ENCODE data around the gene ZNF264.
"Not testable (repeated sequence)": the region's sequence is repeated elsewhere in the genome, so short reads cannot be mapped to it uniquely, and the experiment has no call there.

Gene ZNF264

DNA sequence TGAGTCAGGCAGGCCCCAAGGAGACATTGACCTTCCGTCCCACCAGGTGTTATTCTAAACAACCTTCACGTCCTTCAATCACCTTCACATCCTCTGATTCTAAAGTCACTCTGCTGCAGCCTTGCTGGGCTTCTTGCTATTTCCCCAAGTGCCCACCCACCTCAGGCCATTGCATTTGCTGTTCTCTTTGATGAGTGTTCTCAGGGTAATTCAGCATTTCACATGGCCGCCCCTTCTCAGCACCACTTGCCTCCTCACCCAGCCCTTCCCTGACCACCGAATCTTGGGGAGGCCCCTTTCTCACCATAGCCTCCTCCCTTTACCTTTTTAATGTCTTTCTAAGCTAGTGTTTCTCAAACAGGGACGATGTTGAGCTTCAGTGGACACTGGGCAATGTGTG lies 53.8 kb downstream of the ZNF264 start:
- no peak for DNase-seq (ENCODE audit: low read depth in 2 of 2)

DNA sequence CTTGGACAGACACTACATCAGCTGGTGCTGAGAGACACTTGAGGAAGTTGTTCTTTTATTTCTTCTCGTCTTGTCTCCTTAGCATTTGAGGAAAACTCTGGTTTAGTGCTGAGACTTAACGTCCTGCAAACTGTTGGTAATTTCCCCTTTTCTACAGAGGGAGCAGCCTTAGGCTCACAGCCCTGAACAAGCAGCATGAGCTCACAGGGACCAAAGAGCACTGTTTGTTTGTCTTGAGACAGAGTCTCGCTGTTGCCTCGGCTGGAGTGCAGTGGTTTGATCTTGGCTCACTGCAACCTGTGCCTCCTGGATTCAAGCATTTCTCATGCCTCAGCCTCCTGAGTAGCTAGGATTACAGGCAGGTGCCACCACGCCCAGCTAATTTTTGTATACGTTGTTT lies 54.7 kb downstream of the ZNF264 start:
- no peak for DNase-seq (ENCODE audit: low read depth in 2 of 2)

GRCh38 chr19:57248646-57249045 lies 57.3 kb downstream of the ZNF264 start:
- no peak for DNase-seq (ENCODE audit: low read depth in 2 of 2)

DNA sequence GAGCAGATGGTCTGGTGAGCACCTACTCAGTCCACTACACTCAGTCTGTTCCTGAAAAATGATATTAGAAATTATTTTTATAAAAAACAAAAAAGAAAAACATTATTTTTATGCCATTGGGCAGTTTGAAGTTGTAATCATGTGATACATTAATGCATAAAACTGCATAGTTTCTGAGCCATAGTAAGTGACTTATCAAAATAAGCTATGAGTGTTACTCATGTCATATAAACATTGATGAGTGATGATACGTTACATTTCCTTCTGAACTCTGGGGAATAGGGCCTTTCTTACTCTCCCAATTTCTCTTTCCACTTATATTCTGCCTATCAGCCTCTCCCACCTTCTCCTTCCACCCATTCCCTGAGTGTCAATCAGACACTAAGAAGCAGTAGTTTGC lies 58.0 kb downstream of the ZNF264 start:
- no peak for DNase-seq (ENCODE audit: low read depth in 2 of 2)

DNA sequence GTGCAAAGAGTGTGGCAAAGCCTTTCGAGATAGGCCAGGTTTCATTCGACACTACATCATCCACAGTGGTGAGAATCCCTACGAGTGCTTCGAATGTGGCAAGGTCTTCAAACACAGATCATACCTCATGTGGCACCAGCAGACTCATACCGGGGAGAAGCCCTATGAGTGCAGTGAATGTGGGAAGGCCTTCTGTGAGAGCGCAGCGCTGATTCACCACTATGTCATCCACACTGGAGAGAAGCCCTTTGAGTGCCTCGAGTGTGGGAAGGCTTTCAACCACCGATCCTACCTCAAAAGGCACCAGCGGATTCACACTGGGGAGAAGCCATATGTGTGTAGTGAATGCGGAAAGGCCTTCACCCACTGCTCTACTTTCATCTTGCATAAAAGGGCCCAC lies 62.5 kb downstream of the ZNF264 start:
- DNase-seq (ENCODE audit: low read depth in 2 of 2): not testable (repeated sequence)

GRCh38 chr19:57262044-57262443 lies 70.7 kb downstream of the ZNF264 start:
- no peak for DNase-seq (ENCODE audit: low read depth in 2 of 2)

DNA sequence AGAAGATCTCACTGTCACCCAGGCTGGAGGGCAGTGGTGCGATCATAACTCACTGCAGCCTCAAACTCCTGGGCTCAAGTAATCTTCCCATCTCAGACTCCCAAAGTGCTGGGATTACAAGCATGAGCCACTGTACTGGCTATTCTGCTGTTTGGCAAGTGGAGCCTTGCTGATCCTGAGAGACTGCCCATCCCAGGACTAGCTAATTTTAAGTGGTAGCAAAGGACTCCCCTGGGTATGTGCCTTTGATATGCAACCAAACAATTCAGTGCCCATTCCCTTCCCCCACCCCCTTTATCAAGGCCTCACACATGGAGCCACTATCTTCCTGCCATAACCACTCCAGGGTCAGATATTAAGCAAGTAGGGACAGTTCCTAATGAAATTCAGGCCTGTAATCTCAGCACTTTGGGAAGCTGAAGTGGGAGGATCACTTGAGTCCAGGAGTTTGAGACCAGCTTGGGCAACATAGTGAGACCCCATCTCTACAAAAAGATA lies 72.0 kb downstream of the ZNF264 start:
- no peak for DNase-seq (ENCODE audit: low read depth in 2 of 2)

GRCh38 chr19:57267291-57267690 lies 76.0 kb downstream of the ZNF264 start:
- DNase-seq (ENCODE audit: low read depth in 2 of 2): no peak

DNA sequence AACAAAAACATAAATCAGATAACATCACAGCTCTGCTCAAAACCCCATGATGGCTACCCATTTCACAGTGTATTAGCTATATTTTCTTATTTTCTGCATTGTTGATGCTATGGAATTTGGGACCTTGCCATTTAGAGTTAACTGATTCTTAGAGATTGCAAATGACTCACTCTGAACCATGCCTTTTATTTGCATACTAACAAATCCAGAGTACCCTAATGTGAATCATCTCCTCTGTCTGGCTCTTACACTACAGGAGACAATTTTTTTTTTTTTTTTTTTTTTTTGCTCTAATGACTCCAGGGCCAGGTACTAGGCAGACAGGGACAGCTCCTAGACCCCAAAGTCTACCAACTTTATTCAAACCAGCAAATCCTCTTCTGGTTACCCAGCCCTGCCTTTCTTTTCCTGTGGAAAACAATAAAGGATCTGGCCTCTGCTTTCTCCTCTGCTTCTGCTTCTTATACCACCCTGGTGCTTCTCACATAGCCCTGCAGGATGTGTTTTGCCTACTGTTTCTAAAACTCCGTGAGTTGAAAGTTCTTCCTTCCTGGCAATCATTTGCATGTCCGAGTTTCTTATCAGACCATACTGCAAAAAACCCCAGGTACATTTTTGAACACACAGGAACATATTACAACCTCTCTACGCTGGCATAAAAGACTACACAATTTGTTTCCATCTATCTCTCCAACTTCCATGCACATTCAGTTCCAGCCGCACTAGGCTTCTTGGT lies 78.4 kb downstream of the ZNF264 start:
- DNase-seq (ENCODE audit: low read depth in 2 of 2): no peak

GRCh38 chr19:57271280-57271679 lies 80.0 kb downstream of the ZNF264 start:
- DNase-seq (ENCODE audit: low read depth in 2 of 2): no peak

Measured in stimulated activated CD4-positive, alpha-beta T cell treated with anti-CD3 and anti-CD28 coated beads, Interleukin-12 subunit alpha, Interleukin-12 subunit beta, amount 100 ng/mL, for 24 hours (primary cell).